Muscle layer of duodenum (tissue), 2 donors: ENCODE results near the gene SLX4.

Experiments used
- H3K27ac ChIP-seq: one replicate; pipeline ENCODE4 v1.7.0; 2013; ENCODE audit warnings: mild to moderate bottlenecking, low read length
- H3K27me3 ChIP-seq: one replicate; pipeline ENCODE4 v1.7.0; 2013; ENCODE audit warnings: low read depth, mild to moderate bottlenecking, control low read depth, low read length
- H3K36me3 ChIP-seq, 2 donors: one replicate each; pipeline ENCODE4 v1.7.0; 2013; ENCODE audit warnings: low read length in 2 of 2, control low read depth in 1 of 2, mild to moderate bottlenecking in 1 of 2; ENCODE audit not compliant: insufficient read depth in 2 of 2, control insufficient read depth in 1 of 2
- H3K4me1 ChIP-seq, 2 donors: one replicate each; pipeline ENCODE4 v1.7.0; 2013; ENCODE audit warnings: low read length in 2 of 2, mild to moderate bottlenecking in 2 of 2, control low read depth in 1 of 2, moderate library complexity in 1 of 2; ENCODE audit not compliant: insufficient read depth in 2 of 2, control insufficient read depth in 1 of 2
- H3K4me3 ChIP-seq, 2 donors: one replicate each; pipeline ENCODE4 v1.7.0; 2013; ENCODE audit warnings: low read length in 2 of 2, low read depth in 1 of 2, mild to moderate bottlenecking in 1 of 2
- H3K9me3 ChIP-seq, 2 donors: one replicate each; pipeline ENCODE4 v1.7.0; 2013; ENCODE audit warnings: low read length in 2 of 2, control low read depth in 1 of 2, mild to moderate bottlenecking in 1 of 2; ENCODE audit not compliant: control insufficient read depth in 1 of 2
- donor health status: healthy.

The SLX4 gene

GRCh38 chr16:3541527-3542155 is 69.8 kb downstream of the SLX4 start:
- Histone ChIP-seq H3K36me3 (peaks cover 19 to 28% of the 10 kb centered on the region in 2 donors), H3K4me3 (no peak overlapping the region), H3K27me3 (no peaks in the 10 kb centered on the region), H3K4me1 (peaks cover 0 to 5% of the 10 kb centered on the region in 2 donors), H3K27ac (no peak overlapping the region), H3K9me3 (no peaks in the 10 kb centered on the region)

DNA sequence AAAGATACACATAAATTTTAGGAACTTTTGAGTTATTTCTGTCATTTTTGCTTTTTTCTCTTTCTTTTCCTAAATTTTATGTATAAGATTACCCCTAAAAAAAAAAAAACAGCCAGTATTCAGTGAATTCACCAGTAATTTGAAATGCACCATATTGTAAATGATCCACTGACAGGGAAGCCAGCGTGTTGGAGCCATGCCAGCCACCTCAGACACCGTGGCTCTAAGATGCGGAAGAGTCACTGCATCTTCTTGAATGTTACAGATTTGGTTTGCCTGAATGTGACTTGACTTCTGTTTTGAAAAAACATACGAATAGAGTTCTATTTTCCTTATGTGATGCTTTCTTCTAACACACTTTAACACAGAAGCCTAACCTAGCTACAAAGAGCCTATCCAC is 73.2 kb downstream of the SLX4 start:
- Histone ChIP-seq H3K36me3 (peaks cover 33 to 49% of the 10 kb centered on the region in 2 donors), H3K4me3 (no peak overlapping the region), H3K27me3 (no peaks in the 10 kb centered on the region), H3K4me1 (peaks cover 0 to 9% of the 10 kb centered on the region in 2 donors), H3K9me3 (no peaks in the 10 kb centered on the region), H3K27ac (no peak overlapping the region)

DNA sequence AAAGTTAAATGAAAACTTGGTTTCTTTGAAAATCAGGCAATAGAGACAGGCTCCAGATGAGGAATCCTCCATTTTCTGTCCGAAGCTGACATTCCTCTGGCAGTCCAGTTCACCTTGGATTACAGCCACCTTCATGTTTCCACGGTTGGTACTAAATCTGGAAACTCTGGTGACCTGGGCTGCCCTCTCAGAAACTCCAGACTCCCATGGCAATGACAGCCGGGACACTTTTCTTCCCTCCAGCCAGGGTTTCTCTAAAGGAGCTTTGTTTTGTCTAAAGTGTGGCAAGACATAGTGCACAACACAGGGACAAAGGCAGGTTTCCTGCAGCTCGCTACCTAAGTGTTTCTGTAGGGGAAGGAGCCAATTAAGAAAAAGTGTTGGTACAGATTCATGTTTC is 74.6 kb downstream of the SLX4 start:
- peaks cover 0 to 9% of the 10 kb centered on the region in 2 donors for H3K4me1 ChIP-seq
- H3K27ac ChIP-seq, result no peak overlapping the region
- no peaks in the 10 kb centered on the region for H3K9me3 ChIP-seq
- H3K4me3 ChIP-seq, result no peak overlapping the region
- no peaks in the 10 kb centered on the region for H3K27me3 ChIP-seq
- H3K36me3 ChIP-seq, result peaks cover 39 to 58% of the 10 kb centered on the region in 2 donors

GRCh38 chr16:3536271-3536731 is 75.1 kb downstream of the SLX4 start:
- H3K27ac ChIP-seq, result no peak overlapping the region
- H3K4me3 ChIP-seq, result no peak overlapping the region
- H3K27me3 ChIP-seq, result no peaks in the 10 kb centered on the region
- H3K9me3 ChIP-seq, result no peaks in the 10 kb centered on the region
- peaks cover 39 to 54% of the 10 kb centered on the region in 2 donors for H3K36me3 ChIP-seq
- peaks cover 0 to 9% of the 10 kb centered on the region in 2 donors for H3K4me1 ChIP-seq

GRCh38 chr16:3534126-3534525 is 77.3 kb downstream of the SLX4 start:
- Histone ChIP-seq H3K4me3 (no peak overlapping the region), H3K36me3 (peaks cover 36 to 46% of the 10 kb centered on the region in 2 donors), H3K27me3 (no peaks in the 10 kb centered on the region), H3K9me3 (no peaks in the 10 kb centered on the region), H3K27ac (no peak overlapping the region), H3K4me1 (peaks cover 0 to 9% of the 10 kb centered on the region in 2 donors)

GRCh38 chr16:3532741-3533140 is 78.7 kb downstream of the SLX4 start:
- Histone ChIP-seq H3K9me3 (no peaks in the 10 kb centered on the region), H3K36me3 (peaks cover 32 to 45% of the 10 kb centered on the region in 2 donors), H3K27me3 (no peaks in the 10 kb centered on the region), H3K4me1 (peaks cover 0 to 9% of the 10 kb centered on the region in 2 donors), H3K4me3 (no peak overlapping the region), H3K27ac (no peak overlapping the region)
